Upper lobe of left lung (tissue), 6 donors: ENCODE data around the gene CLIP2. TPM values are rescaled to one million over a fixed set of nuclear protein-coding genes. Genes with fewer than 3 reads are reported as not detected.
"Not testable (repeated sequence)": the region's sequence is repeated elsewhere in the genome, so short reads cannot be mapped to it uniquely, and the experiment has no call there.

Experiments
- ATAC-seq, 2 donors: fragments of 200-7000 bp; cut with Tn5 transposase; one replicate each; pipeline ENCODE4 v1.9.1; 2022; ENCODE audit warnings: mild to moderate bottlenecking in 2 of 2, moderate library complexity in 2 of 2; ENCODE audit not compliant: low FRiP score in 2 of 2
- DNase-seq, 2 donors: peaks; one replicate each; pipeline ENCODE4 v3.0.0-alpha.2; 2019 to 2020
- H3K27ac ChIP-seq, 4 donors: fragments of 200-600 bp; sonication (generic); one replicate each; pipeline ENCODE4 v1.5.1; 2016 to 2019
- H3K27me3 ChIP-seq, 4 donors: fragments of 200-600 bp; sonication (generic); one replicate each; pipeline ENCODE4 v1.5.1; 2017 to 2019
- H3K36me3 ChIP-seq, 4 donors: fragments of 200-600 bp; sonication (generic); one replicate each; pipeline ENCODE4 v1.5.1; 2016 to 2019
- H3K4me1 ChIP-seq, 4 donors: fragments of 200-600 bp; sonication (generic); one replicate each; pipeline ENCODE4 v1.5.1; 2018 to 2019
- H3K4me3 ChIP-seq, 4 donors: fragments of 200-600 bp; sonication (generic); one replicate each; pipeline ENCODE4 v1.5.1; 2017 to 2019; ENCODE audit warnings: mild to moderate bottlenecking in 2 of 4, moderate library complexity in 1 of 4
- H3K9me3 ChIP-seq, 4 donors: fragments of 200-600 bp; sonication (generic); one replicate each; pipeline ENCODE4 v1.5.1; 2018 to 2019
- EP300 ChIP-seq, 4 donors: sonication (generic); formaldehyde crosslinking; IDR thresholded peaks; one replicate each; pipeline ENCODE4 v1.5.1; 2017; ENCODE audit warnings: antibody characterized with exemption in 4 of 4, control low read depth in 2 of 4
- POLR2A ChIP-seq, 4 donors: fragments of 450-650 bp; IDR thresholded peaks; one replicate each; pipeline ENCODE4 v1.5.1; 2016 to 2017; ENCODE audit warnings: antibody characterized with exemption in 4 of 4, mild to moderate bottlenecking in 2 of 4
- POLR2AphosphoS5 ChIP-seq, 2 donors: sonication (generic); formaldehyde crosslinking; IDR thresholded peaks; one replicate each; pipeline ENCODE4 v1.5.1; 2017; ENCODE audit warnings: antibody characterized with exemption in 2 of 2
- WGBS, 2 donors: methylation state at CpG; one replicate each; pipeline ENCODE4 v1.1.5; 2017 to 2018; 5-methylcytosine and 5-hydroxymethylcytosine counted together
- total RNA-seq, 6 donors: library from RNA; depleted of rRNA in 4 of 6; stranded (reverse); fragments of >200 nt in 4 of 6; gene quantifications; one replicate each; pipeline versions ENCODE4 v1.1.0 to v1.2.1, GENCODE V29; 2016 to 2021
- TF ChIP-seq, protein P1 (sequence below), 6 experiments: fragments of 450-650 bp in 4 of 6; fragments of 200-600 bp in 2 of 6; sonication (generic) in 2 of 6; IDR thresholded peaks; one replicate each; pipeline ENCODE4 v1.5.1; 2016 to 2019; ENCODE audit warnings: antibody characterized with exemption in 6 of 6
- donor health status: DM: no; HTN: no; CAD: no; lungs with moderate emphysema.
- donor health status: DM: no; HTN: yes; CAD: no; lungs with severe emphysema.

Gene CLIP2
- total RNA-seq, 6 donors from 2014 or later: 12.1 to 55.5 (median 24.8) TPM

DNA sequence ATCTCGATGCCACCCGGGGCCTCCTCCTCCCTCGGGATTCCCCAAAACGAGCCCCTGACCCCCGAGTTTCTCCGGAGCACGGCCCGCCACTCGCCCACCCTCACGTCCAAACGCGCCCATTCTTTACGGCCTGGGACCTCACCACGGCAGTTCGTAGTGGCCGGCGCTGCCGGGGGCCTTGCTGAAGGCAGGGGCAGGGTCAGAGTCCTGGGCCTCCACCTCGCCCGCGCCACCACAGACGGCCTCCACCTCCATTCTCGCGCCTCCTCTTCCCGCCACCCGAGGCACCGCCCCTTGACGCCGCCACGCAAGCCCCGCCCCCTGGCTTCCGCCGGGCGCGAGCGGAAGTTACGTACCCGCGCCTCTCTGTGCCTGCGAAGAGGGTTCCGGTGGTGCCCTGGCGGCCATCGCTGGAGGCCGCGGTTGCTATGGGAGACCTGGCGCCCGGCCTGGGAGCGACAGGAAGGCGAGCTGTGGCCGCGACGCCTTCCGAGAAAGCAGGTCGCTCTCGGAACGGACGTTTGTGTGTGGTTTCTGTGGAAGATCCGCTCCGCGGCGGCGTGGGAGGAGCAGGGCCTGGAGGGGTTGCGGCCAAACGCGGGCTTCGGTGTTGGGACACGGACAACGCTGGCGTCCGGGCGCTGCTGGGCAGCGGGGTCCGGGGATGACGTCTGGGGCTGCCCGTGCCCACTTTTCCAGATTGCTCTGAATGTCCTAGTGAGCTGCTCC, 34.9 kb upstream of the CLIP2 start, which contains the start of gene RFC2:
Gene RFC2 (minus strand): TSS at position 271 of the 729 bp plus-strand sequence. CDS start 16 bp downstream, at position 255.
- ATAC-seq: peak; percentile 98 to 100
- Histone ChIP-seq H3K27me3 (no peaks in the 10 kb centered on the region), H3K36me3 (peaks cover 4 to 24% (median 15%) of the 10 kb centered on the region in 4 donors), H3K4me1 (peaks cover 21 to 33% (median 27%) of the 10 kb centered on the region in 4 donors), H3K4me3 (peak within 1 kb of the TSS; percentile 62 to 91 (median 78)), H3K27ac (peak within 1 kb of the TSS; percentile 87 to 94 (median 92)), H3K9me3 (no peaks in the 10 kb centered on the region)
- DNase-seq: peak; percentile 96 to 100
- TF ChIP-seq, protein P1, sequence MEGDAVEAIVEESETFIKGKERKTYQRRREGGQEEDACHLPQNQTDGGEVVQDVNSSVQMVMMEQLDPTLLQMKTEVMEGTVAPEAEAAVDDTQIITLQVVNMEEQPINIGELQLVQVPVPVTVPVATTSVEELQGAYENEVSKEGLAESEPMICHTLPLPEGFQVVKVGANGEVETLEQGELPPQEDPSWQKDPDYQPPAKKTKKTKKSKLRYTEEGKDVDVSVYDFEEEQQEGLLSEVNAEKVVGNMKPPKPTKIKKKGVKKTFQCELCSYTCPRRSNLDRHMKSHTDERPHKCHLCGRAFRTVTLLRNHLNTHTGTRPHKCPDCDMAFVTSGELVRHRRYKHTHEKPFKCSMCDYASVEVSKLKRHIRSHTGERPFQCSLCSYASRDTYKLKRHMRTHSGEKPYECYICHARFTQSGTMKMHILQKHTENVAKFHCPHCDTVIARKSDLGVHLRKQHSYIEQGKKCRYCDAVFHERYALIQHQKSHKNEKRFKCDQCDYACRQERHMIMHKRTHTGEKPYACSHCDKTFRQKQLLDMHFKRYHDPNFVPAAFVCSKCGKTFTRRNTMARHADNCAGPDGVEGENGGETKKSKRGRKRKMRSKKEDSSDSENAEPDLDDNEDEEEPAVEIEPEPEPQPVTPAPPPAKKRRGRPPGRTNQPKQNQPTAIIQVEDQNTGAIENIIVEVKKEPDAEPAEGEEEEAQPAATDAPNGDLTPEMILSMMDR (IDR thresholded peaks at IDR 0.05): peak in 5 of 6 experiments; percentile 43 to 97 (median 92)
- TF ChIP-seq EP300 (IDR thresholded peaks at IDR 0.05) (peak in 2 of 4 donors; percentile 49 to 68), POLR2A (IDR thresholded peaks at IDR 0.05) (peak in 3 of 4 donors; percentile 25 to 93 (median 76)), POLR2AphosphoS5 (IDR thresholded peaks at IDR 0.05) (peak; percentile 96 to 97)
- WGBS, 2 donors: 1 to 2% methylated on average over 22 to 53 of the region's 75 CpGs

DNA sequence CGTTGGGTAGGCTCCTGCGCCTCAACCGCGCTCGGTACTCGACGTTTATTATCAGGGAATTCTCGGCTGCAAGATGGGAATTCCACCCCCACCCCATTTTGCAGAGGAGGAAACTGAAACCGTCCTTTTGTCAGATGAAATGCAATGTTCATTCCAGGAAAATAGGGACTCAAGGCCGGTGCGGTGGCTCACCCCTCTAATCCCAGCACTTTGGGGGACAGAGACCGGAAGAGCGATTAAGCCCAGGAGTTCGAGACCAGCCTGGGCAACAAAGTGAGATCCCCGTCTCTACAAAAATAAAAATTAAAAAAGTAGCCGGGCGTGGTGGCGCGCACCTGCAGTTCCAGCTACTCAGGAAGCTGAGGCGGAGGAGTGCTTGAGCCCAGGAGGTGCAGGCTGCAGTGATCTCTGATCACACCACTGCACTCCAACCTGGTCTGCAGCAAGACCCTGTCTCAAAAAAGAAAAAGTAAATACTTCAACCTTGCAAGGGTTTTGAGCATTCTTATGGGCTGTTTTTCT, 34.3 kb upstream of the CLIP2 start:
- Histone ChIP-seq H3K9me3 (no peaks in the 10 kb centered on the region), H3K27ac (peak overlapping the region; percentile 87 to 94 (median 92)), H3K4me1 (peaks cover 21 to 33% (median 27%) of the 10 kb centered on the region in 4 donors), H3K27me3 (no peaks in the 10 kb centered on the region), H3K4me3 (peak overlapping the region; percentile 62 to 91 (median 78)), H3K36me3 (peaks cover under 1 to 17% (median 10%) of the 10 kb centered on the region in 4 donors)
- DNase-seq (no peak), ATAC-seq (no peak)
- TF ChIP-seq, protein P1 (IDR thresholded peaks at IDR 0.05): no peak
- TF ChIP-seq POLR2A (IDR thresholded peaks at IDR 0.05): no peak
- no peak for TF ChIP-seq POLR2AphosphoS5 (IDR thresholded peaks at IDR 0.05)
- no peak for TF ChIP-seq EP300 (IDR thresholded peaks at IDR 0.05)
- WGBS, 2 donors: 14 to 22% methylated on average over 12 to 20 of the region's 20 CpGs

DNA sequence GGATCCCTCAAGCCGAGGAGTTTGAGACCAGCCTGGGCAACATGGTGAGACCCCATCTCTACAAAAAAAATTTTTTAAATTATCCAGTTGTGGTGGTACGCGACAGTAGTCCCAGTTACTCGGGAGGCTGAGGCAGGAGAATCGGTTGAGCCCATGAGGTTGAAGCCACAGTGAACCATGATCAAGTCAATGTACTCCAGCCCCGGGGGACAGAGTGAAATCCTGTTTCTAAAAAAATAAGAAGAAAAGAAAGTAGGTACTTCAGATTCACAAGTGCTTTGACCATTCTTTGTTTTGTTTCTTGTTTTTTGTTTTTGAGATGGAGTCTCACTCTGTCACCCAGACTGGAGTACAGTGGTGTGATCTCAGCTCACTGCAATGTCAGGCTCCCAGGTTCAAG, 33.7 kb upstream of the CLIP2 start:
- Histone ChIP-seq H3K27ac (peak overlapping the region; percentile 87 to 94 (median 92)), H3K4me1 (peaks cover 21 to 33% (median 27%) of the 10 kb centered on the region in 4 donors), H3K4me3 (peak overlapping the region in 3 of 4 donors; percentile 73 to 91 (median 84)), H3K36me3 (peaks cover 0 to 12% (median 4%) of the 10 kb centered on the region in 4 donors)
- WGBS, 2 donors: 86 to 87% methylated on average over 6 of the region's 6 CpGs
- not testable (repeated sequence) for DNase-seq, ATAC-seq, H3K27me3 ChIP-seq, H3K9me3 ChIP-seq

DNA sequence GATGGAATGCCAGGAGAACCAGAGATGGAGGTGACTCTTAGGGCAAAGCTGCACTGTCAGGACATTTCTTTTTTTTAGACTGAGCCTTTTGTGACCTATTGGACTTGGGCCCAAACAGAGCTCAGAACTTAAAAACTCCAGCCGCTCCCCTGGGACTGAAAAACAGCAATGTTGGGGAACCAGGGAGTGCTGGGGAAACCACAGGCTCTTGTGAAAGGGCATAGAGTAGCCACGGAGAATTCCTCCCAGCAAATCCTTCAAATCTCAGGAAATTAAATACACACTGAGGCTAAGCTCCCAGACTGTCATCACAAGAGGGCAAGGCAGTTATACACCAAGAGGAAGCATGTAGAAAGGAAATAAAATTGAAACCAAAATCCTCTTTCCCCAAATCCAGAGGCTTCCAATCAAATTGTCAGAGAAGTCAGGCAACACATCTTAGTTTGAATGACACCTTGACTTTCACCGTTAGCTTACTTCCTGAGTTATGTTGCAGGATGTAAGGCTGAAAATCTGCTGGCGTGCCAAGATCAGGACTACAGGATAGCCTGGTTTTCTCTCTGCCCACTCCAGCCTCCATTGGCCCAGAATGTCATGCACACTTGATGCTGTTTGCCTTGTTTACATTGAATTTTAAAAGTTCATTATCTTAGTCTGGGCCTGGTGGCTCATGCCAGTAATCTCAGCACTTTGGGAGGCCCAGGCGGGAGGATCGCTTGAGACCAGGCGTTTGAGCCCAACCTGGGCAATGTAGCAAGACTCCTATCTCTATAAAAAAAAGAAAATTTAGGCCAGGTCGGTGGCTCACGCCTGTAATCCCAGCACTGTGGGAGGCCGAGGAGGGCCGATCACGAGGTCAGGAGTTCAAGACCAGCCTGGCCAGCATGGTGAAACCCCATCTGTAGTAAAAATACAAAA, 32.5 kb upstream of the CLIP2 start:
- TF ChIP-seq, protein P1 (IDR thresholded peaks at IDR 0.05): no peak
- TF ChIP-seq POLR2A (IDR thresholded peaks at IDR 0.05) (no peak), POLR2AphosphoS5 (IDR thresholded peaks at IDR 0.05) (no peak), EP300 (IDR thresholded peaks at IDR 0.05) (no peak)
- no peak for DNase-seq
- ATAC-seq: no peak
- peak overlapping the region in 2 of 4 donors; percentile 16 to 64 for H3K27ac ChIP-seq
- H3K27me3 ChIP-seq: no peaks in the 10 kb centered on the region
- H3K36me3 ChIP-seq: no peaks in the 10 kb centered on the region
- no peak overlapping the region for H3K4me3 ChIP-seq
- H3K4me1 ChIP-seq: peaks cover 21 to 33% (median 27%) of the 10 kb centered on the region in 4 donors
- H3K9me3 ChIP-seq: no peaks in the 10 kb centered on the region
- WGBS, 2 donors: 76 to 77% methylated on average over 12 of the region's 12 CpGs
